SK-N-SH treated with all-trans-retinoic acid at 6 μM for 48 hours (cell line): ENCODE measurements around the gene ANKDD1A.

Source experiments
- ATAC-seq: fragments of 200-7000 bp; cut with Tn5 transposase; 3 replicates; pipeline ENCODE4 v1.9.1; 2020; ENCODE audit warnings: mild to moderate bottlenecking, moderate library complexity
- ARNTL ChIP-seq: fragments of 450-650 bp; formaldehyde crosslinking; IDR thresholded peaks from 2 replicates; pipeline ENCODE4 v1.5.0; 2020; ENCODE audit warnings: low read depth, mild to moderate bottlenecking, moderate library complexity, borderline replicate concordance
- BACH2 ChIP-seq: fragments of 250-450 bp; sonication (Bioruptor Pico); IDR thresholded peaks from 2 replicates; pipeline ENCODE4 v1.9.0; 2021; ENCODE audit warnings: mild to moderate bottlenecking, borderline replicate concordance
- CSDC2 ChIP-seq: fragments of 250-450 bp; sonication (Bioruptor Pico); IDR thresholded peaks from 2 replicates; pipeline ENCODE4 v1.5.0; 2020; ENCODE audit warnings: mild to moderate bottlenecking, moderate library complexity
- ESRRG ChIP-seq: fragments of 250-450 bp; sonication (Bioruptor Pico); IDR thresholded peaks from 2 replicates; pipeline ENCODE4 v1.6.1; 2021; ENCODE audit warnings: mild to moderate bottlenecking
- GLIS3 ChIP-seq: fragments of 250-450 bp; sonication (Bioruptor Pico); IDR thresholded peaks from 2 replicates; pipeline ENCODE4 v1.5.0; 2020; ENCODE audit warnings: mild to moderate bottlenecking, moderate library complexity
- ISL1 ChIP-seq: fragments of 250-450 bp; sonication (Bioruptor Pico); IDR thresholded peaks from 2 replicates; pipeline ENCODE4 v2.1.2; 2022; ENCODE audit warnings: mild to moderate bottlenecking, moderate library complexity
- OSR1 ChIP-seq: fragments of 250-450 bp; sonication (Bioruptor Pico); IDR thresholded peaks from 2 replicates; pipeline ENCODE4 v1.8.0; 2022; ENCODE audit warnings: moderate library complexity, mild to moderate bottlenecking, inconsistent platforms
- PATZ1 ChIP-seq: fragments of 250-450 bp; sonication (Bioruptor Pico); IDR thresholded peaks from 2 replicates; pipeline ENCODE4 v1.8.0; 2020; ENCODE audit warnings: mild to moderate bottlenecking, moderate library complexity, borderline replicate concordance
- PPARA ChIP-seq: fragments of 250-450 bp; sonication (Bioruptor Pico); IDR thresholded peaks from 2 replicates; pipeline ENCODE4 v1.5.0; 2020; ENCODE audit warnings: mild to moderate bottlenecking, borderline replicate concordance
- RARB ChIP-seq: fragments of 250-450 bp; sonication (Bioruptor Pico); IDR thresholded peaks from 2 replicates; pipeline ENCODE4 v1.8.0; 2021; ENCODE audit warnings: mild to moderate bottlenecking, moderate library complexity
- SNAI2 ChIP-seq: fragments of 250-450 bp; sonication (Bioruptor Pico); IDR thresholded peaks from 2 replicates; pipeline ENCODE4 v1.5.0; 2020; ENCODE audit warnings: mild to moderate bottlenecking, moderate library complexity
- TCF4 ChIP-seq: fragments of 250-450 bp; sonication (Bioruptor Pico); IDR thresholded peaks from 2 replicates; pipeline ENCODE4 v1.8.0; 2021; ENCODE audit warnings: mild to moderate bottlenecking, moderate library complexity, borderline replicate concordance
- TOX ChIP-seq: fragments of 250-450 bp; sonication (Bioruptor Pico); IDR thresholded peaks from 2 replicates; pipeline ENCODE4 v1.8.0; 2021; ENCODE audit warnings: mild to moderate bottlenecking, moderate library complexity, borderline replicate concordance
- ZC3H10 ChIP-seq: fragments of 250-450 bp; sonication (Bioruptor Pico); IDR thresholded peaks from 2 replicates; pipeline ENCODE4 v1.5.1; 2021; ENCODE audit warnings: mild to moderate bottlenecking, moderate library complexity
- ZFP3 ChIP-seq: fragments of 250-450 bp; sonication (Bioruptor Pico); IDR thresholded peaks from 2 replicates; pipeline ENCODE4 v1.5.0; 2020; ENCODE audit warnings: mild to moderate bottlenecking, moderate library complexity
- ZFP30 ChIP-seq: fragments of 450-650 bp; formaldehyde crosslinking; IDR thresholded peaks from 2 replicates; pipeline ENCODE4 v1.5.0; 2022; ENCODE audit warnings: mild to moderate bottlenecking, moderate library complexity
- ZNF565 ChIP-seq: fragments of 450-650 bp; formaldehyde crosslinking; conservative IDR thresholded peaks from 2 replicates; pipeline ENCODE4 v1.5.0; 2020; ENCODE audit warnings: low read depth, mild to moderate bottlenecking, moderate library complexity
- ZNF70 ChIP-seq: fragments of 450-650 bp; formaldehyde crosslinking; IDR thresholded peaks from 2 replicates; pipeline ENCODE4 v1.5.0; 2020; ENCODE audit warnings: mild to moderate bottlenecking, moderate library complexity
- TF ChIP-seq, protein P1 (sequence below): fragments of 250-450 bp; sonication (Bioruptor Pico); IDR thresholded peaks from 2 replicates; pipeline ENCODE4 v1.5.0; 2020; ENCODE audit warnings: mild to moderate bottlenecking, moderate library complexity

Gene ANKDD1A

DNA sequence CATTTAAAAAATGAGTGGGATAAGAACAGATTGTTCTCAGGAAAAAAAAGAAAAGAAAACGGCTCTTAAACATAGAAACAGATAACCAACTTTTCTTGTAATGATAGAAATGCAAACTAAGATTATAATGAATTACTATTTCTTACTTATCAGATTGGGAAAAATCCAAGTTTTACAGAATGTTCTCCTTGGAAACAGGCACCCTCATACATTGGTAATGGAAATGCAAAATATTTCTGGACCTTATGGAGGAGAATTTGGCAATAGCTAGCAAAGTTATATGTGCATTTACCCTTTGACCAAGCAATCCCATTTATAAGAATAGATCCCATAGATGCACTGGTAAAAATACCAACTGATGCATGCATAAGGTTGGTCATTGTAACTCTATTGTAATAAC, 3.7 kb upstream of the ANKDD1A start:
- TF ChIP-seq ZFP3 (no peak), ZFP30 (no peak), ZNF565 (CRISPR knock-in tag) (no peak), ISL1 (CRISPR knock-in tag) (no peak), BACH2 (no peak), ESRRG (CRISPR knock-in tag) (no peak)
- TF ChIP-seq, protein P1, sequence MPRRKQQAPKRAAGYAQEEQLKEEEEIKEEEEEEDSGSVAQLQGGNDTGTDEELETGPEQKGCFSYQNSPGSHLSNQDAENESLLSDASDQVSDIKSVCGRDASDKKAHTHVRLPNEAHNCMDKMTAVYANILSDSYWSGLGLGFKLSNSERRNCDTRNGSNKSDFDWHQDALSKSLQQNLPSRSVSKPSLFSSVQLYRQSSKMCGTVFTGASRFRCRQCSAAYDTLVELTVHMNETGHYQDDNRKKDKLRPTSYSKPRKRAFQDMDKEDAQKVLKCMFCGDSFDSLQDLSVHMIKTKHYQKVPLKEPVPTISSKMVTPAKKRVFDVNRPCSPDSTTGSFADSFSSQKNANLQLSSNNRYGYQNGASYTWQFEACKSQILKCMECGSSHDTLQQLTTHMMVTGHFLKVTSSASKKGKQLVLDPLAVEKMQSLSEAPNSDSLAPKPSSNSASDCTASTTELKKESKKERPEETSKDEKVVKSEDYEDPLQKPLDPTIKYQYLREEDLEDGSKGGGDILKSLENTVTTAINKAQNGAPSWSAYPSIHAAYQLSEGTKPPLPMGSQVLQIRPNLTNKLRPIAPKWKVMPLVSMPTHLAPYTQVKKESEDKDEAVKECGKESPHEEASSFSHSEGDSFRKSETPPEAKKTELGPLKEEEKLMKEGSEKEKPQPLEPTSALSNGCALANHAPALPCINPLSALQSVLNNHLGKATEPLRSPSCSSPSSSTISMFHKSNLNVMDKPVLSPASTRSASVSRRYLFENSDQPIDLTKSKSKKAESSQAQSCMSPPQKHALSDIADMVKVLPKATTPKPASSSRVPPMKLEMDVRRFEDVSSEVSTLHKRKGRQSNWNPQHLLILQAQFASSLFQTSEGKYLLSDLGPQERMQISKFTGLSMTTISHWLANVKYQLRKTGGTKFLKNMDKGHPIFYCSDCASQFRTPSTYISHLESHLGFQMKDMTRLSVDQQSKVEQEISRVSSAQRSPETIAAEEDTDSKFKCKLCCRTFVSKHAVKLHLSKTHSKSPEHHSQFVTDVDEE (CRISPR knock-in tag): no peak
- no peak for ATAC-seq

GRCh38 chr15:64909546-64909945, 2.2 kb upstream of the ANKDD1A start:
- TF ChIP-seq TOX (CRISPR knock-in tag) (no peak), PPARA (CRISPR knock-in tag) (no peak), ZC3H10 (CRISPR knock-in tag) (no peak)
- TF ChIP-seq, all 23 proteins: peak for 0
- ATAC-seq: no peak

DNA sequence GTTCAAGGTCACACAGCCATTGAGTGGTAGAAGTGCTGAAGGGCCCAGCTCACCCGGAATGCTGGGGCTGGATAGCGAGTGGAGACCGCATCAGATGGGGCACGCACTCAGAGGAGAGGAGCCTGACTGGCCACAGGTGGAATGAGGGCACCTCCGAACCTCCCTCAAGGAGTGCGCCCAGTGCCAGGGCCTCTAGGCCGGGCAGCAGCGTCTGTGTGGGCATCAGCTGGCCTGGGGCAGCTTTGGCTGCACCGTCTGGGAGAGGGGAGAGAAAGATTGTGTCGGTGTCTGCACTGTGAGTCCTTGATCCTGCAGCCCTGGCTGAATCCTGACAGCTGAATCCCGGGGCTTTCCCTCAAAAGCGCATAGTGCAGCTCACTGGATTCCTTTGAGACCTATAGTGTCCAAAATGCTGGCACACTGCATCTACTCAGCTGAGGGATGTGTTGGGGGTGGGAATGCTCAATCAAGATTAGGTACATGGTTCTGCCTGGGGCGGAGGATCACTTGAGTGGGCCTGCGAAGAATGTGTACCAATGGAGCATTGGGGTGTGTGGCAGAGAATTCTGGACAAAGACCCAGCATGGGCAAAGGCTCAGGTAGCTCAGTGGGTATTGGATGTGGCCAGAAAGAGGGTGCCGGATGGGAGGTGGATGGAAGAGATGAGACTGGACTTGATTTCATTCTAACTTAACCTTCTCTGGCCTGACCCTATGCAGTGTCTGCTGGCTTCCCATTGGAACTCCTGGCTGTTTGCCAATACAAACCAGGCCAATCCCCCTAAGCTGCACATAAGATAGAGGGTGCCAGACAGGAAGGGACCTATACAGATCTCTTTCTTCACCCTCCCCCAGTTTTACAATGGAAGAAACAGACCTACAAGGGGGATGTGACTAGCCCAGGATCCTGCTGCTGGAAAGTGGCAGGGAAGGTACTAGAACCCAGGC, 950 bp downstream of the ANKDD1A start:
- TF ChIP-seq GLIS3 (CRISPR knock-in tag): no peak
- no peak for TF ChIP-seq ZNF70
- TF ChIP-seq ZFP3: no peak
- no peak for TF ChIP-seq TCF4 (CRISPR knock-in tag)
- no peak for TF ChIP-seq RARB
- TF ChIP-seq PATZ1 (CRISPR knock-in tag): no peak
- TF ChIP-seq SNAI2 (CRISPR knock-in tag): no peak
- TF ChIP-seq OSR1: no peak
- ATAC-seq: peak; percentile 5

DNA sequence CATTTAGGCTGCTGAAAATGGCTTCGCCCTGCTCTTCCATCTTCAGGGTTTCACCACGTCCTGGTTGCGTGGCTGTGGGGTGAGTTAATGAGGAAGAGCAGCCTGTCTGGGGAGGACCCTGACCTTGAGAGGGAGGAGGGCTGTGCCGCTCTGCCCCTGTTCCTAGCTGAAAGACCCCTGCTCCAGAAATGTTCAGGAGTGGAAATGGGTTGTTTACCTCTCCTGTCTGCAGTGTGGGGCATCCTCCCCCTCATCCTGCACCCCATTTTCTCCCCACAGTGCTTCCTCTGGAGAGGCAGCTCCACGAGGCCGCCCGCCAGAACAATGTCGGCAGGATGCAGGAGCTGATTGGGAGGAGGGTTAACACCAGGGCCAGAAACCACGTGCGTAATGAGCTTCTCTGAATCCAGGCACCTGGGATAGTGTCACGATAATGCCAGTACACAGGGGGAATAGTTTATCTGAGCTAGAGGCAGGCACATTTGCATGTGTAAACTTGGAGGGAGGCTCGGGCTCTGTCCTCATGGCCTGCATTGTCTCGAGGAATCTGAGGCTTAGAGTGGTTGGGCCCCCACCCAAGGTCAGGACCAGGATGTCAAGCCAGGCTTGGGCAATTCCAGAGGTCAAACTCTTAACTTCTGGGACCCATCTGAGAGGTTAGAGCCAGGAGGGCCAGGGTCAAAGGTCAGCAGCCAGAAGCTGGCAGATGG, 4.0 kb downstream of the ANKDD1A start:
- ATAC-seq: no peak
- no peak for TF ChIP-seq CSDC2 (CRISPR knock-in tag)
- TF ChIP-seq, protein P1 (CRISPR knock-in tag): no peak
- TF ChIP-seq ZNF70: no peak
- no peak for TF ChIP-seq ESRRG (CRISPR knock-in tag)
- no peak for TF ChIP-seq PATZ1 (CRISPR knock-in tag)
- no peak for TF ChIP-seq GLIS3 (CRISPR knock-in tag)
- no peak for TF ChIP-seq ARNTL (CRISPR knock-in tag)
- no peak for TF ChIP-seq BACH2
